ENCODE data around the gene CBL. TPM values are rescaled to one million over a fixed set of nuclear protein-coding genes. Genes with fewer than 3 reads are reported as not detected.

The CBL gene
- total RNA-seq, 1 experiment from 2014 or later, result 56.4 TPM

DNA sequence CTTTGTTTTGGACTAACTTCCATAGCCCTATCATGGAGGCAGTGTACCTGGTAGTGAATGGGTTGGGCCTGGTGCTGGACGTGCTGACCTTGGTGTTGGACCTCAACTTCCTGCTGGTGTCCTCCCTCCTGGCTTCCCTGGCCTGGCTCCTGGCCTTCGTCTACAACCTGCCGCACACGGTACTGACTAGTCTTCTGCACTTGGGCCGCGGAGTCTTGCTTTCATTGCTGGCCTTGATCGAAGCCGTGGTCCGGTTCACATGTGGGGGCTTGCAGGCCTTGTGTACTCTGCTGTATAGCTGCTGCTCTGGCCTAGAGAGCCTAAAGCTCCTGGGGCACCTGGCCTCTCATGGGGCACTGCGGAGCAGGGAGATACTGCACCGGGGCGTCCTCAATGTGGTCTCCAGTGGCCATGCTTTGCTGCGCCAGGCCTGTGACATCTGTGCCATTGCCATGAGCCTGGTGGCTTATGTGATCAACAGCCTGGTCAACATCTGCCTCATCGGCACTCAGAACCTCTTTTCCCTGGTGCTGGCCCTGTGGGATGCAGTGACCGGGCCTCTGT is 129.0 kb downstream of the CBL start:
- TF ChIP-seq, protein P1, sequence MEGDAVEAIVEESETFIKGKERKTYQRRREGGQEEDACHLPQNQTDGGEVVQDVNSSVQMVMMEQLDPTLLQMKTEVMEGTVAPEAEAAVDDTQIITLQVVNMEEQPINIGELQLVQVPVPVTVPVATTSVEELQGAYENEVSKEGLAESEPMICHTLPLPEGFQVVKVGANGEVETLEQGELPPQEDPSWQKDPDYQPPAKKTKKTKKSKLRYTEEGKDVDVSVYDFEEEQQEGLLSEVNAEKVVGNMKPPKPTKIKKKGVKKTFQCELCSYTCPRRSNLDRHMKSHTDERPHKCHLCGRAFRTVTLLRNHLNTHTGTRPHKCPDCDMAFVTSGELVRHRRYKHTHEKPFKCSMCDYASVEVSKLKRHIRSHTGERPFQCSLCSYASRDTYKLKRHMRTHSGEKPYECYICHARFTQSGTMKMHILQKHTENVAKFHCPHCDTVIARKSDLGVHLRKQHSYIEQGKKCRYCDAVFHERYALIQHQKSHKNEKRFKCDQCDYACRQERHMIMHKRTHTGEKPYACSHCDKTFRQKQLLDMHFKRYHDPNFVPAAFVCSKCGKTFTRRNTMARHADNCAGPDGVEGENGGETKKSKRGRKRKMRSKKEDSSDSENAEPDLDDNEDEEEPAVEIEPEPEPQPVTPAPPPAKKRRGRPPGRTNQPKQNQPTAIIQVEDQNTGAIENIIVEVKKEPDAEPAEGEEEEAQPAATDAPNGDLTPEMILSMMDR (conservative IDR thresholded peaks at IDR 0.05), result no peak
- WGBS (ENCODE audit: extremely low coverage, insufficient read length, low lambda C conversion rate), result no CpG with 5 or more reads among the region's 15 CpGs
- Mint-ChIP-seq H3K36me3 (ENCODE audit: insufficient read depth in 1 of 3, low read depth in 3 of 3) (peaks cover 13 to 18% (median 15%) of the 10 kb centered on the region in 3 experiments), H3K9me3 (no peaks in the 10 kb centered on the region; a peak in 1 of 5 replicates), H3K27me3 (ENCODE audit: low read depth) (peaks cover 12% of the 10 kb centered on the region), H3K4me3 (peak overlapping the region; percentile 99), H3K4me1 (peaks cover 46 to 72% of the 10 kb centered on the region in 2 experiments), H3K27ac (peak overlapping the region; percentile 99 to 100 (median 100))
- H2BK15ac ChIP-seq (ENCODE audit: low read depth, low read length), result no peak overlapping the region
- peaks cover 13% of the 10 kb centered on the region; the same call in 1 of the 2 replicates for H3K79me2 ChIP-seq (ENCODE audit: insufficient read depth, low read length)
- no peak overlapping the region for H2BK20ac ChIP-seq (ENCODE audit: low read depth, low read length, poor library complexity, severe bottlenecking)
- no peak overlapping the region for H2AFZ ChIP-seq (ENCODE audit: low read length)
- no peak overlapping the region for H3K27ac ChIP-seq (ENCODE audit: insufficient read length, low read depth, low read length)
- peaks cover 9% of the 10 kb centered on the region for H3K79me1 ChIP-seq (ENCODE audit: insufficient read depth, low read depth, low read length, poor library complexity, severe bottlenecking)
- H3K23ac ChIP-seq (ENCODE audit: insufficient read length, low read depth, low read length), result no peak overlapping the region
- no peak overlapping the region for H2BK5ac ChIP-seq (ENCODE audit: insufficient read length, low read length)
- no peak overlapping the region for H4K5ac ChIP-seq (ENCODE audit: insufficient read length, low read depth, low read length)
- H4K20me1 ChIP-seq (ENCODE audit: control insufficient read depth, insufficient read depth, insufficient read length), result no peaks in the 10 kb centered on the region
- H3K23me2 ChIP-seq (ENCODE audit: insufficient read length, low read depth, low read length, poor library complexity, severe bottlenecking), result peaks cover 20% of the 10 kb centered on the region
- H3K14ac ChIP-seq (ENCODE audit: insufficient read depth, low read length), result peak overlapping the region; percentile 88; the same call in 1 of the 2 replicates
- no peak for DNase-seq
- no peaks in the 10 kb centered on the region for H3K9me3 ChIP-seq (ENCODE audit: control insufficient read depth, low read depth, low read length)
- peak overlapping the region; percentile 48 for H4K91ac ChIP-seq (ENCODE audit: insufficient read length, low read depth, low read length)
- no peak overlapping the region for H2BK120ac ChIP-seq (ENCODE audit: low read depth, low read length, poor library complexity, severe bottlenecking)
- H4K8ac ChIP-seq (replicated peaks; ENCODE audit: insufficient read length, low read depth, low read length), result no peak overlapping the region
- H2BK12ac ChIP-seq (ENCODE audit: insufficient read length, low read depth, low read length), result no peak overlapping the region
- peak overlapping the region; percentile 4 for H3K56ac ChIP-seq (ENCODE audit: insufficient read length, low read depth, low read length)
- H3K27me3 ChIP-seq (ENCODE audit: insufficient read depth, low read length), result peaks cover 6% of the 10 kb centered on the region
- peak overlapping the region; percentile 97 for H3K4me2 ChIP-seq (ENCODE audit: insufficient read depth, insufficient read length, low read length)
- H3K18ac ChIP-seq (ENCODE audit: insufficient read length, low read depth, low read length), result no peak overlapping the region
- H3T11ph ChIP-seq (ENCODE audit: low read length), result no peak overlapping the region
- H2AK5ac ChIP-seq (ENCODE audit: insufficient read length, low read length), result no peak overlapping the region
- H3K9ac ChIP-seq (ENCODE audit: extremely low read depth, insufficient read length, low read length), result peak overlapping the region; percentile 97
- H3K4ac ChIP-seq (ENCODE audit: low read depth, low read length), result peak overlapping the region; percentile 1; the same call in 1 of the 2 replicates
- no peaks in the 10 kb centered on the region; the same call in 1 of the 2 replicates for H3K4me1 ChIP-seq (ENCODE audit: insufficient read depth, low read length)

Data from H9 (cell line).